ELR (cell line): ENCODE measurements around the gene ELOVL5.
"Not testable (repeated sequence)": the region's sequence is repeated elsewhere in the genome, so short reads cannot be mapped to it uniquely, and the experiment has no call there.

ENCODE experiments used
- DNase-seq: peaks from one replicate; pipeline ENCODE4 v3.0.0-alpha.2; 2015; ENCODE audit warnings: low read depth

Gene ELOVL5

DNA sequence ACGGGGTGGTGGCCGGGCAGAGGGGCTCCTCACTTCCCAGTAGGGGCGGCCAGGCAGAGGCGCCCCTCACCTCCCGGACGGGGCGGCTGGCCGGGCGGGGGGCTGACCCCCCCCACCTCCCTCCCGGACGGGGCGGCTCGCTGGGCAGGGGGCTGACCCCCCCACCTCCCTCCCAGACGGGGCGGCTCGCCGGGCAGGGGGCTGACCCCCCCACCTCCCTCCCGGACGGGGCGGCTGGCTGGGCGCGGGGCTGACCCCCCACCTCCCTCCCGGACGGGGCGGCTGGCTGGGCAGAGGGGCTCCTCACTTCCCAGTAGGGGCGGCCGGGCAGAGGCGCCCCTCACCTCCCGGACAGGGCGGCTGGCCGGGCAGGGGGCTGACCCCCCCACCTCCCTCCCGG is 43.8 kb downstream of the ELOVL5 start:
- not testable (repeated sequence) for DNase-seq

DNA sequence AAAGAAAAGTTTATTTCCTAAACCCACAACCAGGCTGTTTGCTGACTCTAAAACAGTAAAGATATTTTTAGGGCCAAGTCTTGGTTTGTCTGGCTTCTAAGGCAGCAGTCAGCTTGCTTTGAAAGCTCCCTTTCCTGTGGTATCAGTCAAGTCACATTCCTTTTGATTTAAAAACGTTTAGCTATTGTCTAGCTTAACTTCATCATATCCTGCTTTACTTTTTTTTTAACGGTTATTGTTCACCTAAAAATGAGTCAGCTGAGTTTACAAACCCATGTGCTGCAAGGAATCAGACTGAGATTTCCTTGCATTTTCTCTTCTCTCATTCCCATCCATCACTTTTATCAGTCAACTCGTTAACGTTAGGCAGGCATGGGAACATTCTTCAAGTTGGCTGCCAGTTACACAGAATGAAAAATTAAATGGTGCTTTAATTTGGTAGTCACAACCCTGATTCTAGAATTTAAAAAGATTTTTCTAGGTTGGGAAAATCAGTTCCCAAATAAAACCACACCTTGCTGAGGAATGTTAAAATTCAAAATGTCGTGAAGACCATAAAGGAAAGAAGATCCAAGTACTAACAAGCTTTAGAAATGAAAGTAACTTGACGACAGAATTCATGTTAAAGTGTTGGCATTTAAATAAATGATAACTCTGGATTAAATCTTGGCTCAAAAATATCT is 45.9 kb downstream of the ELOVL5 start:
- DNase-seq = peak; percentile 97

GRCh38 chr6:53301801-53302537 is 46.8 kb downstream of the ELOVL5 start:
- no peak for DNase-seq

DNA sequence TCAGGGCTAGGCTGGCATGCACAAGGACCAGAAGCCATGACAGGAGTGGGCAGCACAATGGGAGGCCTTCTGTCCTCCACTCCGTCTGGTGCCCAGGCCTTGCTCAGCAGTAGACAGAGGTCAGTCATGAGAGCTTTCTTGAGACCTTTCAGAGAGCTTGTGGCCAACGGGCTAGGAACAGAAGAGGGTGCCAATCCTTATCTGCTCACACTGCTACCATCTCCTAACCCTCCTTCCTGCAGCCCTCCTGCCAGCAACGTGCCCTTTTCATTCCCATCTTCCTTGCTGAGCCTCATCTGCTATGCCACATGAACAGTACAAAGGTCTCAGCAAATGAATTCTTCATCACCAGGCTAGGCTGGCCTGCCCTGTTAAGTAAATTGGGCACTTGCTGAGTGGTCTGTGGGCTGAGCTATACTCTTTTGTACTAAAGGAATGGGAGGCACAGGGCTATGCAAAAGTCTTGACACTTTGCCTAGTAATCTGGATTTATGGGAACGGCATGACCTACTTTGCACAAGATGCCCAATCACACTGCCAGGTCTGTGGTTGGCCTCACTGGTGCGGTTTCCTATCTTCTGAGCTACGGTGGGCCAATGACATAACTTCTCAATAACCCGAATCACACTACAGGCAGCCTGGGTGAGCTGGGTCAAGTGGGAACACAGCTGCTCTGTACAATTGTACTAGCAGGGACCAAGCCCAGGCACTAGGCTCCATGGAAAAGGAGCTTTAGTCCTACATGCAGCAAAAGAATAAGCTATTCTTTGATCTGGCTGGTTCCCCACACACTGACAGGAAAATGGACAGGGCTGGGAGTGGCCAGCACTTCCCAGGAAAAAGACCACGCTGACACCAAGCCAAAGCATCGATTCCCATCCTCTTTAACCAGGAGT is 47.8 kb downstream of the ELOVL5 start:
- no peak for DNase-seq

GRCh38 chr6:53299331-53300005 is 49.3 kb downstream of the ELOVL5 start:
- no peak for DNase-seq

DNA sequence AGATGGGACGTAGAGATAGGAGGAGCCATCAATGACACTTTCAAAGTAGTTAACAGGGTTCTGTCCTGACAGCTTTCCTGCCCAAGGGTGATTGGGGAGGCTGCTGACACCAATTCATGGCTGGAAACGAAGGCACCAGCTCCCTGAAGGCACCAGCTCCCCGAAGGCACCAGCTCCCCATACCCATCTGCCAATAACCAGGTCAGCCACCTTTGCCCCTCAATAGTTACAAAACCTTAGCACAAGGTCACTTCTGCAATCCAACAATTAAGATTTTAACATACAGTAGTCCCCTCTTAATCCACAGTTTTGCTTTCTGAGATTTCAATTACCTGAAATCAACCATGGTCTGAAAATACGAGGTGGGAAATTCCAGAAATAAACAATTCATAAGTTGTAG is 51.7 kb downstream of the ELOVL5 start:
- DNase-seq = no peak

- DNase-seq = no peak
Observed at GRCh38 chr6:53295176-53295575, 53.6 kb downstream of the ELOVL5 start.

DNA sequence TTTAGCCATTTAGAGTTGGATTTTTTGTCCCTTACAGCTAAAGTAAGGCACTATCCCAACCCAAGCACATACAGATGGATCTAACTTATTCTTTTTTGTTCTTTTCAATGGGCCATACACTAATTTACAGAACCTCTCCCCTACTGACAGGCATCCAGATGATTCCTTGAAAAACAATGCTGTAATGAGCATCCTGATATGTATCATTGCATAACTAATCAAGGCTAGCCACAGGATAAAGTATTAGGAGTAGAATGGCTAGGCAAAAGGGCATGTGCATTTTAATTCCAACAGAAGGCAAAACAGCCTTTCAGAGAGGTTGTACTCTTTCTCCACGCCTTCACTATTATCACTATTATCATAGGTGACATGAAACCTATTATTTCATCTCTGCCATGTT is 54.1 kb downstream of the ELOVL5 start:
- DNase-seq = no peak

GRCh38 chr6:53294095-53294494 is 54.7 kb downstream of the ELOVL5 start:
- peak; percentile 42 for DNase-seq

- no peak for DNase-seq
Observed at GRCh38 chr6:53293691-53294090, 55.1 kb downstream of the ELOVL5 start.

DNA sequence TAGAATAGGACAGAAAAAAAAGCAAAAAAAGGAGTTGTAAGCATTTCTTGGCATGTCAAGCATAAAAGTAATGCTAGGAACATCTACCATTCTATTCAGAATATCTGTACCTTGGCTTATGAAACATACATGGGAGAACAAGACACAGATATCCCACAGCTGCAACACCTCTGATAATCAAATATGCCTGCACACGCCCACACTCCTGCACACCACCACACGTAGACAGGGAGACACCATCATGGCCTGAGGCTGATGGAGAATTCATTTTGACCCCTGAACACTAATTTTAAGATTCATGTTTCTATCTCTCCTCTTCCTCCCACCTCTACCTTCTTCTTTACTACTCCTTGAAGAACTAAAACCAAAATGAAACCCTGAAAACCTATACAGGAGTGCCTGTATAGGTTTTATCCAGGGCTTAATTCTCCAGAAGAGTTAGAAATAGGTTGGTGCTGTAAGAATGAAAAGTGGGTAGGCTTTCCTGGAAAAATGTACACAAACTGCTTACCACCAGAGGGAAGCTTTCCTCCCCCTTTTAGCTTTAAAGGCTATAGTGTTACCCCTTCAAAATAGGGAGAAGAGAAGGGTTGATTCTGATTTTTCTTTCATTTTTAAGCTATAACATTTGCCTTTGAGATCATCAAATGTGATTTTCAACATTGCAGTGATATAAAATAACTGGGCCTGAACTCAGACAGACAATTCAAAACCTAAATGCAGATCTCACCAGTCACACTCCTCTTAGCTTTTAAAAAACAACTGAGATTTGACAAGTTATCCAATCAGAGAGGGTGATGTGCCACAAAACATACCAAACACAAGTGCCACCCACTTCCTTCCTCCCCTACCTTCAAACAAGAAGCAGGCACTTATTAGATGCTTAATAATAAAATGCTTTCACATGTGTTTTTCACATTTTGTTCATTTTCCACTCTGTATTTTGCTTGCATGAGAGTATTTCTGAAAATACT is 57.9 kb downstream of the ELOVL5 start:
- no peak for DNase-seq

DNA sequence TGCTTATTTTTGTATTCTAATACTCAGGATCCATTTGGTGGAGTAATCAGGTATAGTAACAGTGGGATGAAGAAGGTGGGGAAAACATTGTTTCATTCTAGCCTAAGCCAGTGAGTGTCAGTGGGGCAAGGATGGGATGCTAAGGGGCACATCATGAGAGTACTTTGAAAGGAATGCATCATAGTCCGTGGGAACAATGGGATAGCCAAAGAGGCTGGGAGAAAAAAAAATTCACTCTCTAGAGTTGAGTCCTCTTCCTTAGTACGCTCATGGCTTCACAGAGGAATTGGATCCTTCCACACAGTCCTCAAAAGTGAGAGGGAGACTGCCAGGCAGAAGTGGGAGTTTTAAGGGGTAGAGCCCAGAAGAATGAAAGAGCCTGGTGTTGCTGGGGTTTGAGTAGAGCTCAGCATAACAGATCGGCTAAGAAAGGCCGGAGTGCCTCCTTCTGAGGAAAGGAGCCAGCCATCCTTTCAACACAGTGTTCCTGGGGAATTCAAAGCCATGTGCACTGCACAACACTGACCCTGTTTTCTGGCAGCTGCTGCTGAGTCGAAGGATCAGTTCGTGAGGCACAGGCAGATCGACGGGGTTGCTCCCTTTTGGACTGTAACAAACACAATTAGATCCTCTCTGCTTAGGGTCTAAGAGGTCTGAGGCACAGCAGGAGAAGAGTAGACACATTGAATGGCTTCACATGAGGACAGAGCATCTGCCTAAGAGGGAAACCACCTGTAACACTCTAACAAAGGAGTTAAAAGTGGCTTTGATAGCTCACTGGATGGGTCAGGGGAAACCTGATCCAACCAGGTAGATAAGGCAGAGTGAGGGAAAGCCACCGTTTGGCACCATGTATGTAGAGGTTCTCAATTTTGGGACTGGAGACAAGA is 61.2 kb downstream of the ELOVL5 start:
- DNase-seq = no peak

GRCh38 chr6:53284901-53285300 is 63.8 kb downstream of the ELOVL5 start:
- DNase-seq = no peak

GRCh38 chr6:53282741-53283140 is 66.0 kb downstream of the ELOVL5 start:
- DNase-seq = no peak

DNA sequence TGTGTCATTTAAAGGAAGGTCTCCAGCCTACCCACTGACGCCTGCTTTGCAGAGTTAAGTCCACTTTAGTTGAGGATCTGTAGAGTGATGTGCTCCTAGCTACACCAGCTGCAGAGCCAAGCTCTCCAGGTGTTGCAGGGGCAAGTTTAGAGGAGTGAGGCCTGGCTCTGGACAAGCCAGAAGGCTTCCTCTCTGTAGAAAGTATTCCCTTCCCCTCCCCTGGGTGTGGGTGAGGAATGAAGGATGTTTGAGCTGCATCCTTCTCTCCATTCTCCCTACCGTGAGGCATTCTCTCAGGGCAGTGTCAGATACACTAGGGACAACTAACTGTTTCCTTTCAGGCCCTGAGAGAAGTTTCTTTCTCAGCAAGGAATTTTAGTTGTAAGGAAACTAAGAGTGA is 66.5 kb downstream of the ELOVL5 start:
- DNase-seq = no peak

DNA sequence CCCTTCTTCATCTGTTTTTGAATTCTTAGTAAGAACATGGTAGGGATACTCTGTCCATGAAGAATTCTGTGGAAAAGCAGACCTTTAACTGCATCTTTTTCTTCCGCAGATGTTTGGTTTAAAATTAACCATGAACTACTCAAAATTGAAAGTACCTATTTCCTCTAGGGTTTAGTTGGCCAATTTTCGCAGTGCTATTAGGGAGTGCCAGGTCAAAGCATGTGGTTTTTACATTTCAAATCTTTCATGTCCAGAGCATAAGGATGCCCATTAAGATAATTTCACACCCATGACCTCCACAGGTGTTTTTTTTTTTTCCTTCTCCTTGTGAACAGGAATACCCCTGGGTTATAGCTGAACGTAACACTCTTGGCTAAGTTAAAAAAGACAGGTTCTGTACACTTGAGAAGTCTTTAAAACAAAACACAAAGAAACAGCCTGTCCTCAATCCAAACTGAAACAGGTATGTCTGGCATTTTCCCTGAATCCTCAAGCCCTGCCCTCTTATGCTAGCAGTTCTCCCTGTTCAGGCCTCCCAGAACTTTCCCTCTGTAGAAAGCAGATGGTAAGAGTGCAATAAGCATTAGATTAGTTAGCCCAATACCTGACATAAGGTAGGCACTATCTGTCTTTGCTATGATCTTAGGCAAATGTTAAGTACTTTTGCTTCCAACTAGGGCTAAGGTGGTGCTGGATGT is 67.1 kb downstream of the ELOVL5 start:
- no peak for DNase-seq

GRCh38 chr6:53280207-53280606 is 68.5 kb downstream of the ELOVL5 start:
- DNase-seq = no peak

- no peak for DNase-seq
Observed at GRCh38 chr6:53279293-53279692, 69.5 kb downstream of the ELOVL5 start.

DNA sequence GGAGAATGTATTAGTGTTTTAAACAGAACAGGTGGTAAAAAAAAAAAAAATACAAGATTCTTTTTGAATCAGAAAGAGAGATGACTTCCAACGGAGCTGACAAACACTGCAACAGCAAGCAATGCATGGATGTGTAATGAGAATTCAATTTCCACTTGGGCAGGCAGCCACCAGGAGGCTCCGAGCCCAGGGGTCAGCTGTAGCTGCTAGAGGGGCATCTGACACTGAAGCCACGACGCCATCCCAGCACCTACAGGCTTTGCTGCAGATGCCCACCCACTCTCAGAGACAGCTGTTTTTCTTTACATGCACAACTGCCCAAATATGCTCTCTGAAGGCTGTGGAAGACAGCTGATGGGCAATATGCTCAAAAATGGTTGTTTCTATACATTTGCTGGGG is 75.4 kb downstream of the ELOVL5 start:
- no peak for DNase-seq
